ENCODE measurements around the gene ACBD4.

Gene ACBD4

DNA sequence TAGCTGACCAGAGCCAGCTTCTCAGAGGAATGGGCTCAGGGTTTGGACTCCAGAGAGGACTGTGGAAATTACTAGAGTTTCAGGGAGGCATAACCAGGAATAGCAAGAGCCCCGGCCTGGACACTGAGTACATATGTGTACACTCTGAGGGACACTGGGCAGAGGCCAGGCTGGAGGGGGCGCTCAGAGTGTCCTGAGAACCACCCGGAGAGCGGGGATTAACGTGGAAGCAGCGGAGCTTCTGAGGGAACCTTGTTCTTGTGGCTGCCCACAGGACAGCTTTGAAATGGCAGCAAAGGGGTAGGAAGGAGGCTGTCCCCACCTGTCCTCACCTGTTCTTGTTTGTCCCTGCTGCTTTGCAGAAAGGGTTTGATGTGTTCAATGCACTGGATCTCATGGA lies 31.0 kb upstream of the ACBD4 start:
- DNase-seq (ENCODE audit: low read depth in 2 of 2), result no peak

DNA sequence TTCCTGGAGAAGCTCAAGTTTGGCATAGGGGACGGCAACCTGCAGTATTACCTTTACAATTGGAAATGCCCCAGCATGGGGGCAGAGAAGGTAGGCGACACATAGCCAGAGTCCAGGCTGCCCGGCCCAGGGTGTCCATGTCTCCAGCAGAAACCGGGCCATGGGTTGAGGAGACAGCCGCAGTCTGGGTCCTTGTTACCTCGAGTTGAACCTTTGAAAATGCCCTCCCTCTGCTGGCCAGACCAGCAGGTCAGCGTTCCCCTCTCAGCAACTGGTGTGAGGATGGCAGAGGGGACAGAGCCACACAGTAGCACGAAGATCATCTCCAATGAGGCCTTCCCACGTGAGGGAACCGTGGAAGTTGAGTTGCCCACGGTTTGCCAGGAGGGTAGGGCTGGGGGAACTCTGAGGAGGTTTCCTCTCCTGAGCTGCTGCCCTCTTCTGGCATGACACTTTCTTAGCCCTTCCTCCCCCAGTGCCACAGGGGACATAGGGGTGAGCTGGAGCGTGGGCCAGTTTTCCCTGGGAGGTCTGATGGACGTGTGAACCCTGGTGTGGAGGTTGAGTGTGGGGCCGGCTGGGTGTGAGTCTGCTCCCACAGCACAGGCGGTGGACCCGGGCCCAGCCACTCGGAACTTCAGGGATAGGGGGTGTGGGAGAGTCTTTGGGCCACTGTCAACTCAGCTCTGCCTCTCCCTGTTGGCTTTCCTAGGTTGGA lies 30.4 kb upstream of the ACBD4 start:
- no peak for DNase-seq (ENCODE audit: low read depth in 2 of 2)

DNA sequence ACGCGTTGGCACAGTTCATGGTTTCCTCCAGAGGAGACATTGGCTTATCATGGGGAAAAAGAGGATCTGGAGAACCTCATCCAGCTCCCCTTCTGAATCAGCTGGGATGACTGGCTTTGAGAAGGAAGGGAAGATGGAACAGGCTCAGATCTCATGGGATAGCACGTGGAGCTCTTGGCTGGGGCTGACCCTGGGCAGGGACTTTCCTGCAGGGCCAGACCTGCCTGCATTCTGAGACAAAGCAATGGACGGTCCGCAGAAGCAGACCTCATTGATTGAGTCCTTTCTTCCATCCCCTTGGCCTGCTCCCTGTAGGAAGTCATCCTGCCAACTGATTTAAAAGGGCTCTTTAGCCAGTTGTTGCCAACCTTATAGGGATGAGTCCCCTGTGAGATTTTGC lies 29.4 kb upstream of the ACBD4 start:
- no peak for DNase-seq (ENCODE audit: low read depth in 2 of 2)

DNA sequence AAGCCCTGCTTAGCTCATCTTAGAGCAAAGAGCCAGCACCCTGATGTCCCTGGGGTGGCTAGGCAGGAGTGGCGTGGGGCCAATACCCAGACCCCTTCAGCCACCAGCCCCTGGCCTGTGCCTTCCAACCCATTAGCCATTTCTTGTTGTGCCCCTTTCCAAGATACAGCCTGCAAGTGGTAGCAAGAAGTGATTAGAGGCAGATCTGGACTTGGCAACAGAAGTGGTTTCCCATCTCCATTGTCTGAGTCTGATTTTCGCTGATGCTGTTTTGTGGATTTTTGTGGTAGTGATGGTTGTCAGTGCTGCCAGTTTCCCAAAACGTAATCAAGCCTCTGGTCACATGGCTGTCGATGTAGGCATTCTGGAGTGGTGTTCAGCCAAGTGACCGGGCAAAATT lies 28.9 kb upstream of the ACBD4 start:
- DNase-seq (ENCODE audit: low read depth in 2 of 2), result no peak

DNA sequence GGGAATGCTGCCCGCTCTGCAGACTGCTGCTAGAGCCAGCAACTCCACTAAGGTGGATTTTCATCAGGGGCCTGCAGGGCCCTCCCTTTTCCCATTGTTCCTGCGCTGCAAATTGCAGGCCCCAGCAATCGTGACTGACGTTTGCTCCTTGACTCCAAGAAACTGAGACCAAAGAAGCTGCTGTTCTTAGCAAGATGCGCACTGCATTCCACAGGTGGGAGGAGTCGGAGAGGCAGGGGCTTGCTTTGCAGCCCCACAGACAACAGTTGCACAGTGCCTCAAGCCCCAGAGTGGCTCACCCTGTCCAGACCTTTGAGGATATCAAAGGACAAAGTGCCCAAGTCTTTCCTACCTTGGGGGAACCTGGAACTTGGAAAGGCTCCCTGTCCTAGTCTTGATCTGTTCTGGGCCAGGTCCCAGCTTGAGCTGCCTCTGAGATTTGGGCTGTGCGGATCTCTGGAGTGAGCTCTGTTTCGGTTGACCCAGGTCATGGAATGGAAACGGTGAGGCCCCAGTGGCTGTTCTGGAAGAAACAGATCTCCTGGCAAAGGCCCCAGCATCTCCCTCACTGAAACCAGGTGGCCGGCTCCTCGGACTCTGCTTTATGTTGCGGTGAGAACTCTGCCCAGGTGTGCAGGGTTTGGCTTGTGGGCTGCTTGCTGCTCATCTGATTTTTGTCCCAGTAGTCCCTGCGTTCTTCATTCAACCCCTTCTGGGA lies 28.0 kb upstream of the ACBD4 start:
- no peak for DNase-seq (ENCODE audit: low read depth in 2 of 2)

DNA sequence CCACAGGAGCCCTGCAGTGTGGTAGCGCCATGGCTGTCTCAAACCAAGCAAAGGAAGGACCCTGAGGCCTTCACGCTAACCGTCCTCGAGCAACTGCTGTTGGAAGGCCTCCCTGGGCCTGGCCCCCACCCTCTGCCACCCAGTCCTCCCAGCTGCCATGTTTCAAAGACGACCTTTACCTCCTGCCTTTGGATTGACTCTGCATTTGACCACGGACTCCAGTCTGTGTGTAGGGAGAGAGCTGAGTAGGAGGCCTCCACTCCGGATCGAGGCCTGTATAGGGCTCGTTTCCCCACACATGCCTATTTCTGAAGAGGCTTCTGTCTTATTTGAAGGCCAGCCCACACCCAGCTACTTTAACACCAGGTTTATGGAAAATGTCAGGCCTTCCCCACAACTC lies 27.4 kb upstream of the ACBD4 start:
- DNase-seq (ENCODE audit: low read depth in 2 of 2), result no peak

DNA sequence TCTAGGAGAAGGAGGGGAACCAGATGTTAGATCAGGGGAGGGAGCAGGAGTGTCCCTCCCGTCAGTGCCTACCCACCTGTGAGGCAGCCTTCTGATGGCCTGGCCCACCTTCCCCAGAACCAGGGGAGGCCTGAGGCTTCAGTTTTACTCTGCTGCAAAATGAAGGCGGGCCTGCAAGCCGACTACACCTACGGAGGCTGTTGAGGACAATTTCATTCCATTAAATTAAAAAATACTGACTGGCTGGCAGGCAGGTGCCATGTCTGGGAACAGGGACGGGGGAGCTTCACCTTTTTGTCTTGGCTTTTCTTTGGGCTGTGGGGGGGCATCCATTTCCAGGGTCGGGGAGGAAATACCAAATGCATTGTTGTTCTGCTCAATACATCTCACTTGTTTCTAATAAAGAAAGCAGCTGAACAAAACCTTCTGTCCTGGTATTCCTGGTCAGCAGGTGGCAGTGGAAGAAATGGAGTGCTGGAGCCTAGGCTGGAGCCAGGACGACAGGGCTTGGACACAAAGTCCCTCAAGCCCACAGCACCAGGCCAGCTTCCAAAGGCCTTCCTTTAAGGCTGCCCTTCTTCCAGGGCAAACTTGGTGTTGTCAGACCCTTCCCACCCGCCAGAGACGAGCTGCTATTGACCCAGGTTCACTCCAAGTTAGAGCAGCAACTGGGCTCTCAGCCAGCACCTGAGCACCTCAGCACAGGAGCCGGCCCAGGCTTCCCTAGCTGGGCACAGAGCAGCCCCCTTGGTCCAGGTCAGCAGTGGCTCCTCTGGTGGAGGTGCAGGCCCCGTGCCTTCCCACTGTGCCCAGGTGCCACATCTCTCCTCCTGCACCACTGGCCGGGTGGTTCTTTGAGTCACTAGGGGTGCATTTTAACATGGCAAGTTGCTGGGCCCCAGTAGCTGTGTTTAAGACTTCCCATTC lies 26.6 kb upstream of the ACBD4 start:
- no peak for DNase-seq (ENCODE audit: low read depth in 2 of 2)

DNA sequence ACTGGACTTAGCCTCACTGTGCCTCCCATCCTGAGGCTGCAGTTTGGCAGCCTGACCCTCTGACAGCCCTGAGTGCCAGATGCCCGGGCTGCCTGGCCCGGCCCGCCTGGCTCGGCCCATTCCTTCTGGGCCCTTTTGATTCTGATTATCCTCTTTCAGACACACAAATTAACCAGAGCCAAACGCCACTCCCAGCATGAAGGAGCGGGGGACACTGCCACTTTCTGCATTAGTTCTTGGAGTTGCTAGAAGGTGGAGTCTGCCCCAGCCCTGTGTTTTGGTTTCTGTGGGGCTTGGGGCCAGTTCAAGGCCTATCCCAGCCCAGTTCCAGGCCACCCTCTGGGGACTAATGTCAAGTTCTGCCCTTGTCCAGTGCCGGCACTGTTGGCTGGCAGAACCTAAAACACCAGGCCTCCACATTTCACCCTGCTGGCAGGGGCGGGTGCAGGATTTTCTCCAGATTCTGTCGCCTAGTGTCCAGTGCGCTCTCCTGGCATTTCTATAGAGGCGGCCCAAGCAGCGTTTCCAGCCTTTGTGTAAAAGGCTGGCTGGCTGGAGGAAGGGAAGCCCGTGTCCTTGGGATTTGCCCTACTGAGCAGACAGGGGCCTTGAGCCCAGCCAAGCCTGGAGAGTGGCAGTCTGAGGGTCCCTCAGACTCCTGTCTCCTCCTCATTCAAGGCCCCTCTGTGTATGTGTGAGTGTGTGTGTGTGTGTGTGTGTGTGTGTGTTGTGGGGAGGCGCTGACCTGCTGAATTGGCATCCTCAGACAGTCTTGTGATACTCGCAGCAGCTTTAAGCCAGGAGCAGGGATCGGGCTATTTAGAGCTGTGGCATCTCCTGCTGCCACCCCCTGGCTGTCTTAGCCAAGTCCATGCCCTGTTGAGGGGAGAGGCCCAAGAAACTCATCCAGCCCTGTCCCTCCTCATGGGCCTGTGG lies 24.5 kb upstream of the ACBD4 start:
- DNase-seq (ENCODE audit: low read depth in 2 of 2), result no peak

DNA sequence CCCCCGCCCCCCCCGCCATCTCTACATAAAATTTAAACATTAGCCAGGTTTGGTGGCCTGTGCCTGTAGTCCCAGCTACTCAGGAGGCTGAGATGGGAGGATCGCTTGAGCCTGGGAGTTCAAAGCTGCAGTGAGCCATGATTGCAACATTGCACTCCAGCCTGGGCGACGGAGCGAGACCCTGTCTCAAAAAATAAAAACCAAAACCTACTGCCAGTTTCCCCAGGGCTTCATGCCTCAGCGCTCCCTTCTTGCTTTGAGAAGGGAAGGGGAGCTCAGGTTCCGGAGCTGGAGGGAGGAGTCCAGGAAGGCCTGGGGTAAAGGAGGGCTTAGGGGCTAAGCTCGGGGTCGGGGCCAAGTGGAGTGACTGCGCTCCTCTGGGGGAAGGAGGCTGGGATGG lies 23.6 kb upstream of the ACBD4 start:
- DNase-seq (ENCODE audit: low read depth in 2 of 2), result no peak

DNA sequence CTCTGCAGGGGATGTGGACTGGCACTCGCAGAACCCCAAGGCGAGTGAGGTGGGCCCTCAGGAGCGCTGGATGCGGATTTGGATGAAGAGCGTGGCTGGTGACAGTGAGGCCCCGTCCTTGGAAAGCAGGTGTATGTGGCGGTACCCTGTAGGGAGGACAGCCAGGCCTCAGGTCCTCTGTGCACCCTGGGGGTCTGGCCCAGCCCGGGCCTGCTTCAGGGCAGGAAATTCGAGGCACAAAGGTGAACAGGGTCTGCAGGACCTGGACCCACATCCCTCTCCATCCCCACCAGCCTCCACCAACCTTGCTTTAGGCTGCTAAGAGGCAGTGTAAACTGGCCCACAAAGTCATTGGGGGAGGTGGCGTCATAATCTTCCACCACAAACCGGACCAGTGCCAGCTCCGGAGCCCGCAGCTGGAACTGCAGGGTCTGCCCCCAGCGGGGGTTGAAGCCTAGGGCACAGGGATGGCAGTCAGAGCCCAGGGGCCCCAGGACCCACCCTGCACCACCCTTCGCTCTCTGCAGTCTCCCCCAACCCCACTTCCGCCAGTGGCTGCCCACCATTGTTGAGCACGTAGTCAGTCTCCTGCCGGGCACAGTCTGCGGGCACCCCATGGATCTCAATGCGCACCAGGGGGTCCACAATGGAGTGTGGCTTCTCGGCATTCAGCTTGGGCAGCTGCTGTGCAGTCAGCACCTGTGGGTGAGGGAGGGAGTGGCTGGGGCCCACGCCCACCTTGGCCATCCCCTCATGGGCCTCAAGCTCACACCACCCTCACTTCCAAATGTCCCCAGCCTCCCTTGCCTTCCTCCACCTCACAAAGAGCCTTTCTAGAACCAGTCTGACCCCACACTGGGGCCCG lies 22.7 kb upstream of the ACBD4 start:
- no peak for DNase-seq (ENCODE audit: low read depth in 2 of 2)

DNA sequence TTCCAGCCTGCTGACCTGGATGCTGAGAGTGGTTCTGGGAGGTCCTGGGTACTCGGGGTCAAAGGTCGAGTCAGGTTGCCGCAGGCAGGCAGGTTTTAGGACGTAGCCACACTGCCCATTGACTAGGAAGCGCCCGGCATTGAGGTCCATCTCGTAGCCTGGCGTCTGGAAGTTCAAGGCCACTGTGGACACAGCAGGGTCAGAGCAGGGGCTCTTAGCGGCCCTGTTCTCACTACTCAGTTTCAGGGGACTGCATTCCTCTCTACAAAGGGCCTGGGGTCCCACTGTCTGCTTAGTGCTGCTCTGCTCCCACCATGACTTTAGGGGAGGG lies 22.1 kb upstream of the ACBD4 start:
- no peak for DNase-seq (ENCODE audit: low read depth in 2 of 2)

DNA sequence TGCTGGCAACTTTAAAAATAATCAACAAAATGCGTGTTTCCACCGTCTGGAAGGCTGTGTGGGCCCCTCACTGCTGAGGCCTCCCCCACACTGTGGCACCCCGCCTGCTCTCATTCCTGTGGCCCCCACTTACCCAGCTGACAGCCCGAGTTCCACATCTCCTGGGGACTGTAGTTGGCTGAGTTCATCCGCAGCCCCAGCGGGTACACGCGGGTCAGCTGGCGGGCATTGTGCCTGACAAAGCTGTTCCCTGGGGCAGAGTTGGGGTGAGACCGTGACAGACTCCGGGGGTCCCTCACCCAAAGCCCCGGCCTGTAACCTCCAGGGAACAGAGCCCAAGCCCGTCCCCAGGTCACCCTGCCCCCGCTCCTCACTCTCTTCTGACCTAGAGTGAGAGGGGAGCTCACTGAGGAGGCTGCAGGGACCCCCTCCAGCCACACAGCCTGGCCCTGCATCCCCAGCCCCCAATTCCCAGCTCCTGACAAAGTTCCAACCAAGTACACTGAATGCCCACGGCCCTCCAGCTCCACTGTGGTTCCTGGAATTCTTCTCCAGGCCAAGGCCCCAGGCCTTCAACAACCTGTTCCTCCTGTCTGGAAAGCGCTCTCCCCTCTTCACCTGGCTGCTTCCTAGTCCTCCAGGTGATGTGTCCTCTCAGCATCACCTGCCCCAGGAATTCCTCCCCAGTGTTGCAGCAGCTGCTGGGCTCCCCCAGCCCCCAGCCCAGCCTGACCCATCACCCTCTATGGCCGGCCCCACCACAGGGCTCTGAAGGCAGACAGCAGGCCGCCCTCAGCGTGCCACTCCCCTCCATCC lies 21.2 kb upstream of the ACBD4 start:
- DNase-seq (ENCODE audit: low read depth in 2 of 2), result no peak

DNA sequence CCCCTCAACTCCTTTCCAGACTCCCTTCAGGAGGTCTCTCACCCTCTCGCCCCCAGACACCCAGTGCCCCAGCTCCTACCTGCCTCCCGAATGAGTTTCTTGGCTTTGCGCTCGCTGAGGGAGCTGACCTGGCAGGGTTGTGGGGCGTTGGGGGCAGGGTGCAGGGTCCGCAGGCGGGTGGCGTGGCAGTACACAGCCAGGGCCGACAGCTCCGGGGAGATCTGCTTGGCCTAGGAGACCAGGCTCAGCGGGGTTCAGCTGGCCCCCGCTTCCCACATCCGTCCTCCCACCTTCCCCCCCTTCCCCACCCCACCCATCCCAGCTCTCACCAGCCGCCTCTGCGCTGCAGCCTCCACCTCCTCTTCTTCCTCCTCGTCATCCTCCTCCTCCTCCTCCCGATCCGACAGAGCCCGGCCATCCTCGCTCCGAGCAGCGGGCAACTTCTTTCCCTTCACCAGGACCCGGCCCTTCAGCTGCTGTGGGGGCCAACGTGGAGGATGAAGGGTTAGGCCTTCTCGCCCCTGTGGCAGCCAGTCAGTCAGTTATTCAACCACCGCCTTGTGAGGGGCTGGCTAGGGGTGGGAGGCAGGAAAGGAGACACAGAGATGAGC lies 20.4 kb upstream of the ACBD4 start:
- no peak for DNase-seq (ENCODE audit: low read depth in 2 of 2)

DNA sequence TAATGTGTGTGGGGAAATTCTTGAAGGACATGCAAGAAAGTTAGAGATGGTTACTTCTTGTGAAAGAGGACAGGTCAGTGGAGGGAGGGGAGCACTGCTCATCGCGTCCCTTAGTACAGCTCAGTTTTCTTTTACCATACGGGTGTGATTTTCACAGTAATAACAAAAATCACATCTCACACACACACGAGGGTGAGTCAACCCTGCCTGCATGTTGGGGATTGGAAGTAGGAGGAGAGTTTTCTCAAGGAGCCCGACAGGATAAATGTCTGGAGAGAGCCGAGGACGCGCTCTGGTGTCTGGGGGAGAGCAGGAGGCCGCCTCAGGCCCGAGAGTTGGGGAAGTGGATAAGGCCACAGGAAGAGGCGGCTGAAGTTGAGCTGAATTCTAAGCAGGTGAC lies 19.6 kb upstream of the ACBD4 start:
- DNase-seq (ENCODE audit: low read depth in 2 of 2), result no peak

DNA sequence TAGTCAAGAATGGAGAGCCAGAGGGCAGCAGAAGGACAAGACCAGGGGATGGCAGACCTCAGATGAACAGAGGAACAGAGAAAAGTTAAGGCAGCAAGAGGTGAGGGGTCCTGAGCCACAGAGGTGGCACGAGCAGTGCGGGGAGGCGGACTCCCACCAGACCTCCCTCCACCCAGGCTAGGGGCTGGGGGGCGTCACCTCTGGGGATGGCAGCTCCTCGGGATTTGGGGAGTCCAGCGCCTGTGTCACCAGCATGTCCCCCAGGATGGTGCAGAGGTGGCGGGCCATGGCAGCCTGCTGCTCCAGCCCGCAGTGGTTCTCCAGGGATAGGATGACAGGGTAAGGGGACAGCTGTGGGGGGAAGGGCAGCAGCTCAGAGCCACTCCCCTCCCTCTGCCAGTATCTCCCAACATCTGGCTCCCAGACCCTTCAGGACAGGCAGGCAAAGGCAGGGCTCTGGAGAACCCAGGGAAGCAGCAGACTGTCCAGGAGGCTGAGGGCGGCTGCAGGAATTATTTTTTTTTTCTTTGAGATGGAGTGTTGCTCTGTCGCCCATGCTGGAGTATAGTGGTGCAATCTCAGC lies 19.0 kb upstream of the ACBD4 start:
- no peak for DNase-seq (ENCODE audit: low read depth in 2 of 2)

DNA sequence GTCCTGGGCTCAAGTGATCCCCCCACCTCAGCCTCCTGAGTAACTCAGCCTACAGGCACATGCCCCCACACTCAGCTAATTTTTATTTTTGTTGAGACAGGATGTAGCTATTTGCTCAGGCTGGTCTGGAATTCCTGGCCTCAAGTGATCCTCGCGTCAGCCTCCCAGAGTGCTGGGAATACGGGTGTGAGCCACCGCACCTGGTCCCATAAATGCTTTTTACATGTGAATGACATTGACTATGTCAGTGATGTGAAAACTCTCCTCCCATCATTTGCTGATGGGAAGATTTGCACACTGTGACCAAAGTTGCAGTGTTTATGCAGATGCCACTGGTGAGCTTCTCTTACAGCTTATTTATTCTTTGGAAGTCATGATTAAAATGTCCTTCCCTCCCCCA lies 18.2 kb upstream of the ACBD4 start:
- DNase-seq (ENCODE audit: low read depth in 2 of 2), result no peak

DNA sequence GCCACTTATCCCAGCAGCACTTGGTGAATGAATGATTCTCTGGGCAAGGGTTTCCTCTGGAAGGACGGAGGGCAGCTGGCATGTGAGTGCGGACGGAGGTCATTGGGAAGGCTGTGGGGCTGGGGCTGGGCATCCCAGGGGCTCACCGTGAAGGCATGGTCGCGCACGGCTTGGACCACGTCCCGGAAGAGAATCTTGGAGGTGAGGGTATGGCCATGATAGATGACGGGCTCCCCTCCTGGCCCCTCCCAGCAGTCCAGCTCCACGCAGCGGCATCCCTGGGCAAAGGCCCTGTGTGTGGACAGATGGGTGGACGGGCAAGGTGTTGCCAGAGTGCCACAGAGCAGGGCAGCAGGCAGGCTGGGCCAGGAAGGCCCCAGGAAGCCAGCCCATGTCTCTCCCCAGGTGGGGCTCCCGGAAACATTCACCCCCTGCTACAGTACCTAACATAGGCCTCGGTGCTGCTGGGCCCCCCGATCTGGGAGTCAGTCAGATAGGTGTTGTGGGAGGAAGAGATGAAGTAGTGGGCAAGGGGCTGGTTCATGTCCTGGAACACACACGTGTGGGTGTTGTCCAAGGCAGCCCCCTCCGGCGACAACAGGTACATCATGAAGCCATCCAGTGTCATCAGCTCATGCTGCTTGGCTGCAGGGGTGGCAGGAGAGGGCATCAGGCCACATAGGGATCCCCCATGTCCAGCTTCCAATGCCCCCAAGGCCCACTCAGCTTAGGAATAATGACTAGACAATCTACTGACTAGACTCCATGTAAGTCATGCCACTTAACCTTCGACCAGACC lies 17.4 kb upstream of the ACBD4 start:
- no peak for DNase-seq (ENCODE audit: low read depth in 2 of 2)

DNA sequence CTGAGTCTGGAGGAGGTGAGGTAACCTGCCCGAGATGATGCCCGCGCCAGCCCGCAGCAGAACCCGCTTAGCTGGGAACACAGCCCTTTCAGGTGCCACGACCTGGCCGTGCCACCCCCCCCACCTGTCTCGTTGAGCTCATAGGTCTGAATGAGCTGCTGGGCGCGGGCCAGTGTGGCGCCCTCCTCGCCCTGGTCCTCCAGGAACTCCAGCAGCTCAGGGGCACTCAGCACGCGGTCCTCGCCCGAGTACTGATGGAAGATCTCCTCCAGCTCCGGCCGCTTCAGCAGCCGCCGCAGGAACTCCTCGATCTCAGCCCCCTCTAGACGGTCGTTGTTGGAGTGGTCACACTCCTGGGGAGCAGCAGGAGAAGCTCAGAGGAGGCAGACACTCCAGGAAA lies 16.8 kb upstream of the ACBD4 start:
- DNase-seq (ENCODE audit: low read depth in 2 of 2), result no peak

All from stimulated activated CD4-positive, alpha-beta T cell treated with anti-CD3 and anti-CD28 coated beads, Interleukin-4, amount 100 ng/mL, for 48 hours (primary cell).